AG09309 (cell line): Measurements from ENCODE around the gene JMJD8.

Experiments used
- DNase-seq: peaks from one replicate; pipeline ENCODE4 v3.0.0-alpha.2; 2010; ENCODE audit warnings: low read depth
- H3K4me3 ChIP-seq: 2 replicates; pipeline ENCODE4 v1.5.1; 2011; ENCODE audit warnings: mild to moderate bottlenecking, low read depth, low read length, moderate library complexity; ENCODE audit not compliant: control insufficient read depth
- CTCF ChIP-seq: IDR thresholded peaks from 2 replicates; pipeline ENCODE4 v1.5.1; 2011; ENCODE audit warnings: mild to moderate bottlenecking, low read depth, low read length, inconsistent platforms; ENCODE audit not compliant: insufficient read depth, control insufficient read depth; ENCODE audit errors: missing control alignments

The JMJD8 gene

GRCh38 chr16:632486-633335, 51.4 kb downstream of the JMJD8 start:
- DNase-seq = no peak
- no peak overlapping the region for H3K4me3 ChIP-seq
- no peak for TF ChIP-seq CTCF

- no peak for DNase-seq
- H3K4me3 ChIP-seq = no peak overlapping the region
- TF ChIP-seq CTCF = no peak
Measured at GRCh38 chr16:631808-632358, 52.3 kb downstream of the JMJD8 start.
